Hepatocyte (in vitro differentiated cells): ENCODE measurements around the gene CAB39. TPM values are rescaled to one million over a fixed set of nuclear protein-coding genes. Genes with fewer than 3 reads are reported as not detected.

ENCODE experiments used
- DNase-seq: peaks from one replicate; pipeline ENCODE4 v3.0.0-alpha.2; 2016; ENCODE audit warnings: low spot score
- H2AFZ ChIP-seq: fragments of 200-600 bp; sonication (generic); 2 replicates; pipeline ENCODE4 v1.6.0; 2016; ENCODE audit warnings: antibody characterized with exemption, mild to moderate bottlenecking
- H3K27ac ChIP-seq: fragments of 200-600 bp; sonication (generic); 2 replicates; pipeline ENCODE4 v1.5.1; 2016; ENCODE audit warnings: mild to moderate bottlenecking
- H3K27me3 ChIP-seq: fragments of 200-600 bp; sonication (generic); 2 replicates; pipeline ENCODE4 v1.6.1; 2016
- H3K36me3 ChIP-seq: fragments of 200-600 bp; sonication (generic); replicated peaks from 2 replicates; pipeline ENCODE4 v1.5.1; 2016; ENCODE audit warnings: low read depth; ENCODE audit not compliant: insufficient read depth
- H3K4me1 ChIP-seq: fragments of 200-600 bp; sonication (generic); 2 replicates; pipeline ENCODE4 v1.5.1; 2016; ENCODE audit warnings: mild to moderate bottlenecking, moderate library complexity; ENCODE audit not compliant: insufficient read depth
- H3K4me2 ChIP-seq: fragments of 200-600 bp; sonication (generic); 2 replicates; pipeline ENCODE4 v1.6.0; 2016
- H3K4me3 ChIP-seq: fragments of 200-600 bp; sonication (generic); 2 replicates; pipeline ENCODE4 v1.5.1; 2016; ENCODE audit warnings: mild to moderate bottlenecking
- H3K79me2 ChIP-seq: fragments of 200-600 bp; sonication (generic); 2 replicates; pipeline ENCODE4 v1.6.0; 2017; ENCODE audit warnings: mild to moderate bottlenecking
- H3K9me2 ChIP-seq: fragments of 200-600 bp; sonication (generic); replicated peaks from 2 replicates; pipeline ENCODE4 v1.6.0; 2017; ENCODE audit warnings: mild to moderate bottlenecking; ENCODE audit not compliant: insufficient read depth
- H3K9me3 ChIP-seq: fragments of 200-600 bp; sonication (generic); 2 replicates; pipeline ENCODE4 v1.5.1; 2016; ENCODE audit warnings: low read depth, mild to moderate bottlenecking
- H4K20me1 ChIP-seq: fragments of 200-600 bp; sonication (generic); 2 replicates; pipeline ENCODE4 v1.6.0; 2016; ENCODE audit warnings: mild to moderate bottlenecking; ENCODE audit not compliant: insufficient read depth, poor library complexity, severe bottlenecking
- EZH2 ChIP-seq: fragments of 200-600 bp; sonication (generic); IDR thresholded peaks from 2 replicates; pipeline ENCODE4 v1.6.1; 2016; ENCODE audit warnings: antibody characterized with exemption, mild to moderate bottlenecking, borderline replicate concordance
- EZH2phosphoT487 ChIP-seq: fragments of 200-600 bp; sonication (generic); IDR thresholded peaks from one replicate; pipeline ENCODE4 v1.6.1; 2018; ENCODE audit warnings: antibody characterized with exemption, mild to moderate bottlenecking, low read depth, moderate library complexity; ENCODE audit not compliant: unreplicated experiment, severe bottlenecking
- WGBS: methylation state at CpG from one replicate; pipeline ENCODE4 v1.1.6; 2016; ENCODE audit warnings: low lambda C conversion rate; ENCODE audit errors: missing lambda C conversion rate; 5-methylcytosine and 5-hydroxymethylcytosine counted together
- polyA plus RNA-seq: library from polyadenylated mRNA; unstranded; fragments of >200 nt; fragmentation: Nextera tagmentation; extraction: Ambion mirVana; gene quantifications from 2 replicates; pipeline ENCODE4 v1.2.1, GENCODE V29; 2016
- total RNA-seq: library from RNA; depleted of rRNA; stranded (reverse); fragments of >200 nt; gene quantifications from 2 replicates; pipeline ENCODE4 v1.2.3, GENCODE V29; 2014
- TF ChIP-seq, protein P1 (sequence below): fragments of 200-600 bp; sonication (generic); IDR thresholded peaks from 2 replicates; pipeline ENCODE4 v1.5.1; 2016; ENCODE audit warnings: antibody characterized with exemption, mild to moderate bottlenecking; ENCODE audit not compliant: poor library complexity

CAB39 gene
- total and polyA plus RNA-seq, 2 experiments from 2014 or later, result 38.5 to 84.4 TPM

DNA sequence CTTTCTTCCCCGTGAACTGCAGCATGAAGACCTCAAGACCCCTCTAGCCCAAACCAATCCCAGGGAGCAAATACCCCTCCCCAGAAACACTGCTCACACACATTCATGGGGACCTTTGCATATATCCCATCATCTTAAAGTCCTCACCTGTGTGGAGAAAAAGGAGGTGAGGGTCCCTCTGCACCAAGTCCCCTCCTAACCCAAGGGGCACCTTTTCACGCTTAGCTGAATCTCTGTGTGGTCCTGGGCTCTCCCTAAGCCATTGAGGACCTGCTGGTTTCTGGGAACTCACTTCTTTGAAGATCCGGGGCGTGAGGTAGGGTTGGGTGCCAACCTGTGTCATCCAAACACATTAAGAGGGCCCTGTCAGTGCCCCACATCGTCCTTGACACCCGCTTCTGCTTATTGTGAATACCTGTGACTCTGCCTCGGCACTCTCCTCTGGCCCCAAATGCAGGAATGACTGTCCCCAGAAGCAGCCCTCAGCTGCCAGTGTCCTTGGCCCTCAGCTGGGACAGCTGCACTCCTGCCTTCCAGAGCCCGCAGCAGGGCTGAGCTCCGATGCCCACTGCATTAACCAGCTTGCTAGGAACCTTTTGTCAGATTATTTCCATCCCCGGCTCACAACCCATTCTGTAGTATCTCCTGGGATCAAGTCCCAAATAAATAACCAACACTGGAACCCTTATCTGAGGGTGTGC, 110.8 kb downstream of the CAB39 start:
- Histone ChIP-seq H3K79me2 (no peaks in the 10 kb centered on the region), H3K4me2 (no peak overlapping the region), H3K27ac (no peak overlapping the region), H3K4me1 (no peaks in the 10 kb centered on the region), H3K36me3 (no peaks in the 10 kb centered on the region), H3K27me3 (no peaks in the 10 kb centered on the region), H3K4me3 (no peak overlapping the region), H3K9me2 (no peaks in the 10 kb centered on the region), H2AFZ (no peak overlapping the region), H3K9me3 (no peaks in the 10 kb centered on the region), H4K20me1 (no peaks in the 10 kb centered on the region)
- no peak for DNase-seq
- TF ChIP-seq EZH2 (no peak), EZH2phosphoT487 (no peak)
- TF ChIP-seq, protein P1, sequence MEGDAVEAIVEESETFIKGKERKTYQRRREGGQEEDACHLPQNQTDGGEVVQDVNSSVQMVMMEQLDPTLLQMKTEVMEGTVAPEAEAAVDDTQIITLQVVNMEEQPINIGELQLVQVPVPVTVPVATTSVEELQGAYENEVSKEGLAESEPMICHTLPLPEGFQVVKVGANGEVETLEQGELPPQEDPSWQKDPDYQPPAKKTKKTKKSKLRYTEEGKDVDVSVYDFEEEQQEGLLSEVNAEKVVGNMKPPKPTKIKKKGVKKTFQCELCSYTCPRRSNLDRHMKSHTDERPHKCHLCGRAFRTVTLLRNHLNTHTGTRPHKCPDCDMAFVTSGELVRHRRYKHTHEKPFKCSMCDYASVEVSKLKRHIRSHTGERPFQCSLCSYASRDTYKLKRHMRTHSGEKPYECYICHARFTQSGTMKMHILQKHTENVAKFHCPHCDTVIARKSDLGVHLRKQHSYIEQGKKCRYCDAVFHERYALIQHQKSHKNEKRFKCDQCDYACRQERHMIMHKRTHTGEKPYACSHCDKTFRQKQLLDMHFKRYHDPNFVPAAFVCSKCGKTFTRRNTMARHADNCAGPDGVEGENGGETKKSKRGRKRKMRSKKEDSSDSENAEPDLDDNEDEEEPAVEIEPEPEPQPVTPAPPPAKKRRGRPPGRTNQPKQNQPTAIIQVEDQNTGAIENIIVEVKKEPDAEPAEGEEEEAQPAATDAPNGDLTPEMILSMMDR, result no peak
- WGBS, result 84% methylated on average over 10 of the region's 10 CpGs

DNA sequence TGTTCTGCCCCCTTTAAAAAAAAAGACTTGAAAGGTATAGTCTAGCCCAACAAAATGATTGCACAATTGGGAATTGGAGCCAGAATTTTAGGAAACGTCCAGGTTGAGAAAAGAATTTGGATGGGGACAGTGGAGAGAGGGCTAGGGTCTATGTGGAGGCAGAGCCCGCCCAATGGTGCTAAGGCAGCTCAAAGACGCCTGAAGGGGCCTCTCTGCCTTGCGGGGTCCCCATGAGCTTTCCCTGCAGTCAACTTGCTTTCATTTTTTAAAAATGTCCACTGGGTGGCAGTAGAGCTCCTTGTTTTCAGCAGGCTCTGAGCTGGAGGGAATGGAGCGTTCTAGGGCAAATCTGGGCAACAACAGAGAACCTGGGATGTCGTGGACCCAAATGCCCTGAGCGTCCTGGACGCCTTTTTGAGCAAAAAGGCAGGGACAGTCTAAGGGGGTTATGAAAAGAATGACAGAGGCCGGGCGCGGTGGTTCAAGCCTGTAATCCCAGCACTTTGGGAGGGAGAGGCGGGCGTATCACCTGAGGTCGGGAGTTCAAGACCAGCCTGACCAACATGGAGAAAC, 111.8 kb downstream of the CAB39 start:
- TF ChIP-seq EZH2 (no peak), EZH2phosphoT487 (no peak)
- TF ChIP-seq, protein P1, result peak; percentile 78
- Histone ChIP-seq H2AFZ (no peak overlapping the region), H3K27me3 (no peaks in the 10 kb centered on the region), H3K9me3 (no peaks in the 10 kb centered on the region), H3K9me2 (no peaks in the 10 kb centered on the region), H3K36me3 (no peaks in the 10 kb centered on the region), H3K4me3 (no peak overlapping the region), H3K4me1 (no peaks in the 10 kb centered on the region), H3K27ac (no peak overlapping the region), H3K79me2 (no peaks in the 10 kb centered on the region), H3K4me2 (peak overlapping the region; percentile 74), H4K20me1 (no peaks in the 10 kb centered on the region)
- WGBS, result 11% methylated on average over 12 of the region's 14 CpGs
- DNase-seq, result peak; percentile 88

DNA sequence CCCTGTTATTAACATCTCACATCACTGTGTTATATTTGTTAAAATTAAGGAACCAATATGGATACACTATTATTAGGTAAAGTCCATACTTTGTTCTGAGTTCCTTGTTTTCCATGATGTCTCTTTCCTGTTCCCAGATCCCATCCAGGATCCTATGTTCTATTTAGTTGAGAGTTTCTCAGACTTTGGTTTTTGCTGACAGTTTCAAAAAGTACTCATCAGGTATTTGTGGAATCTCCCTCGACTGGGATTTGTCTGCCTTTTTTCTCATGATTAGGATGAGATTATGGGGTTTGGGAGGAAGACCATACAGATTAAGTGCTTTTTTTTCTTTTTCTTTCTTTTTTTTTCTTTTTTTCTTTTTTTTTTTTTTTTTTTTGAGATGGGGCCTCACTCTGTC, 112.7 kb downstream of the CAB39 start:
- Histone ChIP-seq H3K4me1 (no peaks in the 10 kb centered on the region), H3K9me3 (no peaks in the 10 kb centered on the region), H3K79me2 (no peaks in the 10 kb centered on the region), H3K4me3 (no peak overlapping the region), H3K4me2 (no peak overlapping the region), H3K9me2 (no peaks in the 10 kb centered on the region), H3K27me3 (no peaks in the 10 kb centered on the region), H3K36me3 (no peaks in the 10 kb centered on the region), H4K20me1 (no peaks in the 10 kb centered on the region), H3K27ac (no peak overlapping the region), H2AFZ (no peak overlapping the region)
- DNase-seq, result no peak
- 70% methylated on average over 1 of the region's 1 CpG for WGBS
- TF ChIP-seq, protein P1, result no peak
- TF ChIP-seq EZH2, result no peak
- no peak for TF ChIP-seq EZH2phosphoT487
